HCT116 (cell line): ENCODE data around the gene ATF5. TPM values are rescaled to one million over a fixed set of nuclear protein-coding genes. Genes with fewer than 3 reads are reported as not detected.

Experiments
- ATAC-seq: fragments of 200-7000 bp; cut with Tn5 transposase; 2 replicates; pipeline ENCODE4 v1.9.1; 2020; ENCODE audit warnings: mild to moderate bottlenecking, moderate library complexity
- BruUV-seq: library from RNA; stranded (reverse); fragments of 400-500 nt; replicated peaks from 2 replicates; lab custom pipeline; 2021; lab: Mats Ljungman, UMichigan
- CTCF ChIA-PET: fragments of 300-600 bp; sonication (Branson Sonifier 250); formaldehyde crosslinking; loops from one replicate; lab custom pipeline; 2021; ENCODE audit warnings: antibody characterized with exemption; lab: Charles Lee
- POLR2A ChIA-PET: fragments of 300-600, 350-600 bp; sonication (Branson Sonifier 250); formaldehyde crosslinking; loops from one replicate; lab custom pipeline; 2021; ENCODE audit warnings: antibody characterized with exemption; lab: Charles Lee
- RAD21 ChIA-PET, 2 experiments: fragments of 300-600 bp; sonication (Branson Sonifier 250); formaldehyde crosslinking; loops; one replicate each; lab custom pipeline; 2023; ENCODE audit warnings: low total read pairs in 2 of 2; ENCODE audit not compliant: uncharacterized antibody in 2 of 2, unreplicated experiment in 2 of 2, low non-redundant PET in 1 of 2; lab: Charles Lee
- DNase-seq: peaks from one replicate; pipeline ENCODE4 v3.0.0-alpha.2; 2010; ENCODE audit warnings: low read depth, low spot score
- H2AFZ ChIP-seq: fragments of 200-600 bp; shearing (Covaris generic), sonication (generic); 2 replicates; pipeline ENCODE4 v1.6.1; 2017; ENCODE audit warnings: low read depth, mixed run types, mixed read lengths, antibody characterized with exemption, low read length; ENCODE audit not compliant: poor library complexity, severe bottlenecking
- H3K27ac ChIP-seq: 2 replicates; pipeline ENCODE4 v1.5.1; 2012; ENCODE audit warnings: low read depth, low read length
- H3K27me3 ChIP-seq: fragments of 200-600 bp; sonication (generic); 2 replicates; pipeline ENCODE4 v1.6.1; 2016; ENCODE audit warnings: mixed run types, low read length, mixed read lengths; ENCODE audit not compliant: insufficient read depth
- H3K36me3 ChIP-seq, 2 experiments: fragments of 200-500 bp in 1 of 2; fragments of 200-600 bp in 1 of 2; sonication (Bioruptor generic) in 1 of 2; sonication (generic) in 1 of 2; 2 replicates each; pipeline versions ENCODE4 v1.5.1 to v1.6.1; 2014 to 2016; ENCODE audit warnings: low read length in 2 of 2, inconsistent platforms in 1 of 2, mixed read lengths in 1 of 2, mixed run types in 1 of 2; ENCODE audit not compliant: insufficient read depth in 2 of 2, control insufficient read depth in 1 of 2
- H3K4me1 ChIP-seq, 2 experiments: fragments of 200-600 bp in 1 of 2; sonication (generic) in 1 of 2; 2 replicates each; pipeline versions ENCODE4 v1.5.1 to v1.6.1; 2012 to 2017; ENCODE audit warnings: low read length in 2 of 2, inconsistent platforms in 1 of 2, mild to moderate bottlenecking in 1 of 2, mixed read lengths in 1 of 2, mixed run types in 1 of 2, moderate library complexity in 1 of 2; ENCODE audit not compliant: insufficient read depth in 2 of 2, control insufficient read depth in 1 of 2
- H3K4me2 ChIP-seq: fragments of 200-600 bp; sonication (generic); 2 replicates; pipeline ENCODE4 v1.6.1; 2017; ENCODE audit warnings: mixed run types, low read length, mixed read lengths
- H3K4me3 ChIP-seq, 2 experiments: fragments of 200-600 bp in 1 of 2; sonication (generic) in 1 of 2; replicated peaks in 1 of 2; 2 replicates each; pipeline ENCODE4 v1.5.1; 2011 to 2016; ENCODE audit warnings: low read length in 2 of 2, control low read depth in 1 of 2, low read depth in 1 of 2, mild to moderate bottlenecking in 1 of 2, mixed read lengths in 1 of 2, mixed run types in 1 of 2
- H3K79me2 ChIP-seq: fragments of 200-600 bp; sonication (generic); 2 replicates; pipeline ENCODE4 v1.6.1; 2017; ENCODE audit warnings: mild to moderate bottlenecking, mixed run types, low read length, moderate library complexity, mixed read lengths; ENCODE audit not compliant: insufficient read depth
- H3K9ac ChIP-seq: fragments of 200-600 bp; sonication (generic); 2 replicates; pipeline ENCODE4 v1.6.1; 2016; ENCODE audit warnings: low read length, mixed read lengths
- H3K9me2 ChIP-seq: fragments of 200-600 bp; sonication (generic), shearing (Covaris generic); 2 replicates; pipeline ENCODE4 v1.6.1; 2017; ENCODE audit warnings: mixed run types, mild to moderate bottlenecking, moderate library complexity; ENCODE audit not compliant: insufficient read depth
- H3K9me3 ChIP-seq, 2 experiments: fragments of 200-500 bp in 1 of 2; fragments of 200-600 bp in 1 of 2; sonication (Bioruptor generic) in 1 of 2; sonication (generic) in 1 of 2; 2 replicates each; pipeline ENCODE4 v1.6.1; 2014 to 2017; ENCODE audit warnings: low read length in 2 of 2, mixed read lengths in 2 of 2, inconsistent platforms in 1 of 2, low read depth in 1 of 2, mild to moderate bottlenecking in 1 of 2, mixed run types in 1 of 2, moderate library complexity in 1 of 2; ENCODE audit not compliant: control insufficient read depth in 1 of 2, insufficient read depth in 1 of 2
- H4K20me1 ChIP-seq: fragments of 200-600 bp; sonication (generic), shearing (Covaris generic); 2 replicates; pipeline ENCODE4 v1.6.1; 2017; ENCODE audit warnings: mixed run types, mild to moderate bottlenecking, moderate library complexity; ENCODE audit not compliant: insufficient read depth
- CBX3 ChIP-seq: IDR thresholded peaks from 2 replicates; pipeline ENCODE4 v1.6.1; 2012; ENCODE audit warnings: low read depth
- EGR1 ChIP-seq: IDR thresholded peaks from 2 replicates; pipeline ENCODE4 v1.6.1; 2012; ENCODE audit warnings: low read depth
- ELF1 ChIP-seq: IDR thresholded peaks from 2 replicates; pipeline ENCODE4 v1.6.1; 2012; ENCODE audit warnings: low read depth, borderline replicate concordance
- POLR2A ChIP-seq: IDR thresholded peaks from 2 replicates; pipeline ENCODE4 v1.7.0; 2011; ENCODE audit warnings: borderline replicate concordance; ENCODE audit not compliant: insufficient read depth, insufficient read length; ENCODE audit errors: extremely low read depth
- TCF7L2 ChIP-seq: IDR thresholded peaks from 2 replicates; pipeline ENCODE4 v1.7.0; 2011; ENCODE audit warnings: borderline replicate concordance, inconsistent platforms; ENCODE audit not compliant: insufficient read depth, insufficient read length; ENCODE audit errors: extremely low read depth
- YY1 ChIP-seq: IDR thresholded peaks from 2 replicates; pipeline ENCODE4 v1.6.1; 2011; ENCODE audit warnings: low read length, low read depth, moderate library complexity, mild to moderate bottlenecking; ENCODE audit not compliant: insufficient replicate concordance; ENCODE audit errors: extremely low read depth
- intact Hi-C: fragments of 100-400 bp; cut with micrococcal nuclease; formaldehyde crosslinking; loops from 2 replicates; pipeline ENCODE4 v1.10.0; 2022
- total RNA-seq: library from RNA; stranded (reverse); gene quantifications from one replicate; pipeline ENCODE4 v1.2.1, GENCODE V29; 2021; ENCODE audit not compliant: unreplicated experiment
- TF ChIP-seq, protein P1 (sequence below): IDR thresholded peaks from 2 replicates; pipeline ENCODE4 v1.6.1; 2011; ENCODE audit warnings: mild to moderate bottlenecking, low read length, moderate library complexity; ENCODE audit not compliant: insufficient replicate concordance; ENCODE audit errors: extremely low read depth
- TF ChIP-seq, protein P2 (sequence below): IDR thresholded peaks from 2 replicates; pipeline ENCODE4 v1.6.1; 2012
- TF ChIP-seq, protein P3 (sequence below): IDR thresholded peaks from 2 replicates; pipeline ENCODE4 v1.6.1; 2012; ENCODE audit warnings: low read depth

ATF5 gene
- total RNA-seq, 1 experiment from 2014 or later = 28.2 TPM

DNA sequence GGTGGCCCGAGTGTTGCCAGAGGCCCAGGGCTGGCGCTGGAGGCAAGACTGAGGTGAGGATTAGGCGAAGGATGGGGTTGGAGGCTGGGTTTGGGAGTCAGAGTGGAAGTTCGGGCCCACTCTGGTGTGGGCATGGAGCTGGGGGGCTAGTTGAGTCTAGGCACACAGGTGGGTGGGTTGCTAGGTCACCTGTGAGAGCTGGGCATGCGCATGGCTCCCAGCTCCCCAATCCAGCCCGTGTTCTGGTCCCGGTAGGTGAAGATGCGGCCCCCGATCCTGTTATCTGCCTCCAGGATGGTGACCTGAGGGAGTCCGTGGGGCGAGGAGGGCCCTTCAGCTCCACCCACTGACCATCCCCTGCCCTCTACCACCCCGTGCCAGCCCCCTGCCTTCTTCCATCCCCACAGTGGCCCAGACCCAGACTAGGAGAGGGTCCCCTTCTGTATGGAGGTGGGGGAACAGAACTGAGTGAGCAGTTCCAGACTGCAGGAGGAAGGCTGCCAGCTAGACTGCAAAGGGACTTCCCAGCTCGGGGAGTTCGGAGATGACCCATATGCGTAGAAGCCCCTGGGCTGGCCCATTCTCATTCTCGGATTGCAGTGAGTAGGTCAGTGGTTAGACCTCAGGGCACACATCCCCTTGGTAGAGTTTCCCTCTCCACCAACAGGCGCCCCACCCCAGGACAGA, 34.0 kb upstream of the ATF5 start:
- TF ChIP-seq ELF1 (no peak), CBX3 (no peak), TCF7L2 (no peak), EGR1 (no peak), POLR2A (no peak)

DNA sequence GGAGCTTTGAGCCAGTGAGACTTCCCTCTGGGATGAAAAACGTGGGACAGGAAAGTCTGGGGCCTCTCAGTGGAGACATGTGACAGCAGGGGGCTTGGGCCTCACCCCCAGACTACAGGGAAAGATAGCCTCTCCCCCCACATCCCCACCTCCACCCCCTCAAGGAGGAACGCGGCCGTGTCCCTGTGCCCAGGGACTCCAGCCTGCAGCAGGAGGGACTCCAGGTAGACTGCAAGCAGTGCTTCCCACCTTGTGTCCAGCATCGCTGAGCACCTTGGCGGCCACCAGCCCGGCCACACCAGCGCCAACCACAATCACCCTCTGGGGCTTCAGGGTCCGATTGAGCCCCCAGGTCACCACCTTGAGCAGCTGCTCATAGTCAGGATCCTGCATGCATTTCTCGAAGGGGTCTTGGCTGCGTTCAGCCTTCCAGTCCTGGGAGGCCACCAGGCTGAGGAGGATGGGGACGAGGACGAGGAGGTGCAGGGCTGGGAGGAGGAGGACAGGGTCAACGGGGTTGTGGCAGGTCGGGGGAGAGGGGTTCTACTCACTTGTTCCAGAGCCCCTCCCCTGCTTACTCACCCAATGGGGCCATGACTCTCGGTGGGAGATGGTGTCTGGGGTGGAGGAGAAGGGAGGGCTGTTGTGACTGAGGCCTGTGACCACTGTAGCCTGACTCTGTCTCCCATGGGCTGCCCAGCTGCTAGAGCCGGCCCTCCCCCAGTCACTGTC, 33.3 kb upstream of the ATF5 start:
- ATAC-seq = no peak
- intact Hi-C loops = no loop called here
- no peaks in the 10 kb centered on the region for H3K36me3 ChIP-seq
- no peaks in the 10 kb centered on the region for H3K27me3 ChIP-seq
- no peaks in the 10 kb centered on the region for H3K79me2 ChIP-seq
- H3K27ac ChIP-seq = no peak overlapping the region
- no peak overlapping the region for H3K4me2 ChIP-seq
- H3K4me3 ChIP-seq = no peak overlapping the region
- no peaks in the 10 kb centered on the region for H3K9me2 ChIP-seq
- no TSS peak for BruUV-seq
- H4K20me1 ChIP-seq = no peaks in the 10 kb centered on the region
- RAD21 ChIA-PET = no interaction called here
- no peak overlapping the region for H3K9ac ChIP-seq
- POLR2A ChIA-PET = no interaction called here
- no peaks in the 10 kb centered on the region for H3K9me3 ChIP-seq
- H3K4me1 ChIP-seq = peaks cover 3 to 9% of the 10 kb centered on the region in 2 experiments
- DNase-seq = no peak
- no peak overlapping the region for H2AFZ ChIP-seq
- TF ChIP-seq EGR1 (no peak), YY1 (no peak)
- TF ChIP-seq, protein P1, sequence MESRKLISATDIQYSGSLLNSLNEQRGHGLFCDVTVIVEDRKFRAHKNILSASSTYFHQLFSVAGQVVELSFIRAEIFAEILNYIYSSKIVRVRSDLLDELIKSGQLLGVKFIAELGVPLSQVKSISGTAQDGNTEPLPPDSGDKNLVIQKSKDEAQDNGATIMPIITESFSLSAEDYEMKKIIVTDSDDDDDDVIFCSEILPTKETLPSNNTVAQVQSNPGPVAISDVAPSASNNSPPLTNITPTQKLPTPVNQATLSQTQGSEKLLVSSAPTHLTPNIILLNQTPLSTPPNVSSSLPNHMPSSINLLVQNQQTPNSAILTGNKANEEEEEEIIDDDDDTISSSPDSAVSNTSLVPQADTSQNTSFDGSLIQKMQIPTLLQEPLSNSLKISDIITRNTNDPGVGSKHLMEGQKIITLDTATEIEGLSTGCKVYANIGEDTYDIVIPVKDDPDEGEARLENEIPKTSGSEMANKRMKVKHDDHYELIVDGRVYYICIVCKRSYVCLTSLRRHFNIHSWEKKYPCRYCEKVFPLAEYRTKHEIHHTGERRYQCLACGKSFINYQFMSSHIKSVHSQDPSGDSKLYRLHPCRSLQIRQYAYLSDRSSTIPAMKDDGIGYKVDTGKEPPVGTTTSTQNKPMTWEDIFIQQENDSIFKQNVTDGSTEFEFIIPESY = no peak
- TF ChIP-seq, protein P2, sequence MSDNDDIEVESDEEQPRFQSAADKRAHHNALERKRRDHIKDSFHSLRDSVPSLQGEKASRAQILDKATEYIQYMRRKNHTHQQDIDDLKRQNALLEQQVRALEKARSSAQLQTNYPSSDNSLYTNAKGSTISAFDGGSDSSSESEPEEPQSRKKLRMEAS = no peak
- TF ChIP-seq, protein P3, sequence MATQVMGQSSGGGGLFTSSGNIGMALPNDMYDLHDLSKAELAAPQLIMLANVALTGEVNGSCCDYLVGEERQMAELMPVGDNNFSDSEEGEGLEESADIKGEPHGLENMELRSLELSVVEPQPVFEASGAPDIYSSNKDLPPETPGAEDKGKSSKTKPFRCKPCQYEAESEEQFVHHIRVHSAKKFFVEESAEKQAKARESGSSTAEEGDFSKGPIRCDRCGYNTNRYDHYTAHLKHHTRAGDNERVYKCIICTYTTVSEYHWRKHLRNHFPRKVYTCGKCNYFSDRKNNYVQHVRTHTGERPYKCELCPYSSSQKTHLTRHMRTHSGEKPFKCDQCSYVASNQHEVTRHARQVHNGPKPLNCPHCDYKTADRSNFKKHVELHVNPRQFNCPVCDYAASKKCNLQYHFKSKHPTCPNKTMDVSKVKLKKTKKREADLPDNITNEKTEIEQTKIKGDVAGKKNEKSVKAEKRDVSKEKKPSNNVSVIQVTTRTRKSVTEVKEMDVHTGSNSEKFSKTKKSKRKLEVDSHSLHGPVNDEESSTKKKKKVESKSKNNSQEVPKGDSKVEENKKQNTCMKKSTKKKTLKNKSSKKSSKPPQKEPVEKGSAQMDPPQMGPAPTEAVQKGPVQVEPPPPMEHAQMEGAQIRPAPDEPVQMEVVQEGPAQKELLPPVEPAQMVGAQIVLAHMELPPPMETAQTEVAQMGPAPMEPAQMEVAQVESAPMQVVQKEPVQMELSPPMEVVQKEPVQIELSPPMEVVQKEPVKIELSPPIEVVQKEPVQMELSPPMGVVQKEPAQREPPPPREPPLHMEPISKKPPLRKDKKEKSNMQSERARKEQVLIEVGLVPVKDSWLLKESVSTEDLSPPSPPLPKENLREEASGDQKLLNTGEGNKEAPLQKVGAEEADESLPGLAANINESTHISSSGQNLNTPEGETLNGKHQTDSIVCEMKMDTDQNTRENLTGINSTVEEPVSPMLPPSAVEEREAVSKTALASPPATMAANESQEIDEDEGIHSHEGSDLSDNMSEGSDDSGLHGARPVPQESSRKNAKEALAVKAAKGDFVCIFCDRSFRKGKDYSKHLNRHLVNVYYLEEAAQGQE = no peak
- CTCF ChIA-PET = no interaction called here

More for the DNA sequence above, 34.0 kb upstream of the ATF5 start:
- H3K27me3 ChIP-seq = no peaks in the 10 kb centered on the region
- ChIA-PET CTCF (no interaction called here), POLR2A (no interaction called here), RAD21 (no interaction called here)
- intact Hi-C loops = no loop called here
- H3K4me3 ChIP-seq = no peak overlapping the region
- H3K79me2 ChIP-seq = no peaks in the 10 kb centered on the region
- H3K27ac ChIP-seq = no peak overlapping the region
- no peak overlapping the region for H3K4me2 ChIP-seq
- H3K9ac ChIP-seq = no peak overlapping the region
- H3K4me1 ChIP-seq = peaks cover 3 to 16% of the 10 kb centered on the region in 2 experiments
- no peaks in the 10 kb centered on the region for H3K9me2 ChIP-seq
- H3K9me3 ChIP-seq = no peaks in the 10 kb centered on the region
- H3K36me3 ChIP-seq = no peaks in the 10 kb centered on the region
- no peaks in the 10 kb centered on the region for H4K20me1 ChIP-seq
- DNase-seq (no peak), ATAC-seq (no peak)
- no peak overlapping the region for H2AFZ ChIP-seq
- no TSS peak for BruUV-seq
